Measurements from ENCODE around the gene ABCG8. TPM values are rescaled to one million over a fixed set of nuclear protein-coding genes. Genes with fewer than 3 reads are reported as not detected.

Gene ABCG8
- total RNA-seq, 4 donors from 2014 or later = not detected

- no peak overlapping the region for H3K4me3 ChIP-seq
- no peak for DNase-seq (ENCODE audit: low spot score in 2 of 2)
- peaks cover 0 to 59% (median 5%) of the 10 kb centered on the region in 3 donors for H3K36me3 ChIP-seq
- TF ChIP-seq, protein P1, sequence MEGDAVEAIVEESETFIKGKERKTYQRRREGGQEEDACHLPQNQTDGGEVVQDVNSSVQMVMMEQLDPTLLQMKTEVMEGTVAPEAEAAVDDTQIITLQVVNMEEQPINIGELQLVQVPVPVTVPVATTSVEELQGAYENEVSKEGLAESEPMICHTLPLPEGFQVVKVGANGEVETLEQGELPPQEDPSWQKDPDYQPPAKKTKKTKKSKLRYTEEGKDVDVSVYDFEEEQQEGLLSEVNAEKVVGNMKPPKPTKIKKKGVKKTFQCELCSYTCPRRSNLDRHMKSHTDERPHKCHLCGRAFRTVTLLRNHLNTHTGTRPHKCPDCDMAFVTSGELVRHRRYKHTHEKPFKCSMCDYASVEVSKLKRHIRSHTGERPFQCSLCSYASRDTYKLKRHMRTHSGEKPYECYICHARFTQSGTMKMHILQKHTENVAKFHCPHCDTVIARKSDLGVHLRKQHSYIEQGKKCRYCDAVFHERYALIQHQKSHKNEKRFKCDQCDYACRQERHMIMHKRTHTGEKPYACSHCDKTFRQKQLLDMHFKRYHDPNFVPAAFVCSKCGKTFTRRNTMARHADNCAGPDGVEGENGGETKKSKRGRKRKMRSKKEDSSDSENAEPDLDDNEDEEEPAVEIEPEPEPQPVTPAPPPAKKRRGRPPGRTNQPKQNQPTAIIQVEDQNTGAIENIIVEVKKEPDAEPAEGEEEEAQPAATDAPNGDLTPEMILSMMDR (IDR thresholded peaks at IDR 0.05) = no peak
- TF ChIP-seq POLR2A (IDR thresholded peaks at IDR 0.05) (no peak), EP300 (IDR thresholded peaks at IDR 0.05) (no peak)
- no peak overlapping the region for H3K27ac ChIP-seq
- no peaks in the 10 kb centered on the region for H3K4me1 ChIP-seq
- no peaks in the 10 kb centered on the region for H3K27me3 ChIP-seq
- WGBS, 2 donors = 94 to 96% methylated on average over 4 of the region's 4 CpGs
- no peaks in the 10 kb centered on the region for H3K9me3 ChIP-seq
These were observed 86.7 kb downstream of the ABCG8 start for GRCh38 chr2:43925431-43925830.

DNA sequence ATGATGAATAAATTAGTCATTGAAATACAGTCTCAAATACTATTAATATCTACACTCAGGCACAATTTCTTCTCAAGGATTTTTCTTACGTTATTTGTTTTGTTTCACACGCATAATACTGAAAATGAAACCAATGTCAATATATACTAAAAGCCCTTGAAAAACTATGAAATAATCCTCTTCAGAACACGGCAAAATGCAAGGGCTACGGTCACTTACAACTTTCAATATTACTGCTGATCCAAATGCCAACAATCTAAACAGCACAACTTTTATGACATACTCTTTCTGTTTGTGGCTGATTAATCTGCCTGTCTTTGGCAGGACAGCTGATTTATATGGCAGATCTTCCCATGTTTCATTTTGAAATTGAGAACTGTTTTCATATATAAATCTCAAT is 88.7 kb downstream of the ABCG8 start:
- Histone ChIP-seq H3K27ac (no peak overlapping the region), H3K4me3 (no peak overlapping the region), H3K36me3 (peaks cover 0 to 61% (median 8%) of the 10 kb centered on the region in 3 donors), H3K4me1 (no peaks in the 10 kb centered on the region), H3K9me3 (no peaks in the 10 kb centered on the region), H3K27me3 (no peaks in the 10 kb centered on the region)
- 95% methylated on average over 4 of the region's 4 CpGs for WGBS, 2 donors
- TF ChIP-seq POLR2A (IDR thresholded peaks at IDR 0.05) (no peak), EP300 (IDR thresholded peaks at IDR 0.05) (no peak)
- TF ChIP-seq, protein P1 (IDR thresholded peaks at IDR 0.05) = no peak
- no peak for DNase-seq (ENCODE audit: low spot score in 2 of 2)

DNA sequence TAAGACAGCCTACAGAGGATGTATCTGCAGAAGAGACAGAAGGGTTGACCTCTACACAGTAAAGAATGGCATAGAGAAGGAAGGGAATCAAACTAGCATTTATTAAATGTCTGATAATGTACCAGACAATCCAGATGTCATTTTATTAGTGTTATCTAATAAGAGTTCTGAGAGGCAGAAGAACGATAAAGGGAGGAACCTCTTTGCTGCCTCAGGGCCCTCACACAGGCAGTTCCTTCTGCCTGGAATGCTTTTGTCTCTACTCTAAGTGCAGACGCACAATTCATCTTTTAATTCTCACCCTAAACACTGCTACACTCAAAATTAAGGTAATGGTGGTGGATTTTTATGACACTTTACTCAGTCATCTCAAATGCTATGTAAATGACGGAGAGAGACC is 92.5 kb downstream of the ABCG8 start:
- no peak for DNase-seq (ENCODE audit: low spot score in 2 of 2)
- Histone ChIP-seq H3K9me3 (no peaks in the 10 kb centered on the region), H3K4me3 (no peak overlapping the region), H3K4me1 (no peaks in the 10 kb centered on the region), H3K36me3 (peaks cover 0 to 49% (median 7%) of the 10 kb centered on the region in 3 donors), H3K27me3 (no peaks in the 10 kb centered on the region), H3K27ac (no peak overlapping the region)
- TF ChIP-seq, protein P1 (IDR thresholded peaks at IDR 0.05) = no peak
- TF ChIP-seq EP300 (IDR thresholded peaks at IDR 0.05) (no peak), POLR2A (IDR thresholded peaks at IDR 0.05) (no peak)
- WGBS, 2 donors = 87 to 96% methylated on average over 3 of the region's 3 CpGs

Small RNAs within 50 kb of the gene (small RNA-seq; reads per million reads assigned to genes)
- gene RN7SL455P = not detected
- not detected for gene RNU6-1048P

Other genes starting within 250 kb of the ABCG8 start
- gene THADA, start 242.9 kb upstream of the ABCG8 start, total RNA-seq = 10 to 100 TPM; 35.7 to 49.2 (median 47.4) TPM
- gene PLEKHH2, start 201.7 kb upstream of the ABCG8 start, total RNA-seq = 10 to 100 TPM; 44.6 to 78.7 (median 48.0) TPM
- under 1 TPM in 3 of 4 donors, not detected in 1; 0.42 to 0.98 (median 0.87) TPM for gene C1GALT1C1L, start 162.5 kb upstream of the ABCG8 start, total RNA-seq
- 10 to 100 TPM; 19.5 to 37.3 (median 33.1) TPM for gene DYNC2LI1, start 64.9 kb upstream of the ABCG8 start, total RNA-seq
- gene ABCG5, start 132 bp upstream of the ABCG8 start, total RNA-seq = not detected
- 10 to 100 TPM; 42.2 to 53.4 (median 49.7) TPM for gene LRPPRC, start 157.0 kb downstream of the ABCG8 start, total RNA-seq

All from tibial nerve (tissue), 4 donors.